Measurements from ENCODE around the gene PRLR.

GRCh38 chr5:35233601-35234000 lies 3.3 kb upstream of the PRLR start:
- TF ChIP-seq CTCF (conservative IDR thresholded peaks at IDR 0.05 in 1 of 2, IDR thresholded peaks at IDR 0.05 in 1 of 2; ENCODE audit: extremely low read depth in 1 of 2, insufficient read depth in 1 of 2, low read depth in 1 of 2, low read length in 2 of 2) (no peak), EZH2 (IDR thresholded peaks at IDR 0.05; ENCODE audit: borderline replicate concordance, low read length) (no peak)

Measured in mammary epithelial cell (primary cell).